Ascending aorta (tissue), 2 donors: Measurements from ENCODE around the gene FOXI1. TPM values are rescaled to one million over a fixed set of nuclear protein-coding genes. Genes with fewer than 3 reads are reported as not detected.

Experiments used
- DNase-seq, 2 donors: peaks; one replicate each; pipeline ENCODE4 v3.0.0-alpha.2; 2019; ENCODE audit warnings: low spot score in 2 of 2
- H3K27ac ChIP-seq, 2 donors: fragments of 200-600 bp; sonication (generic); one replicate each; pipeline ENCODE4 v1.5.1; 2016 to 2017; ENCODE audit warnings: mild to moderate bottlenecking in 1 of 2
- H3K27me3 ChIP-seq: fragments of 200-600 bp; sonication (generic); one replicate; pipeline ENCODE4 v1.5.1; 2017
- H3K36me3 ChIP-seq, 2 donors: fragments of 200-600 bp; sonication (generic); one replicate each; pipeline ENCODE4 v1.5.1; 2016
- H3K4me1 ChIP-seq, 2 donors: fragments of 200-600 bp; sonication (generic); one replicate each; pipeline ENCODE4 v1.5.1; 2016 to 2017; ENCODE audit warnings: mild to moderate bottlenecking in 1 of 2
- H3K4me3 ChIP-seq, 2 donors: fragments of 200-600 bp; sonication (generic); one replicate each; pipeline ENCODE4 v1.5.1; 2016 to 2017; ENCODE audit warnings: mild to moderate bottlenecking in 1 of 2
- H3K9me3 ChIP-seq, 2 donors: fragments of 200-600 bp; sonication (generic); one replicate each; pipeline ENCODE4 v1.5.1; 2016
- intact Hi-C: fragments of 100-400 bp; cut with DNase I; formaldehyde crosslinking; loops from one replicate; pipeline ENCODE4 v1.15.1; 2023
- total RNA-seq: library from RNA; depleted of rRNA; stranded (reverse); fragments of >200 nt; gene quantifications from one replicate; pipeline ENCODE4 v1.1.0, GENCODE V29; 2016
- TF ChIP-seq, protein P1 (sequence below), 3 experiments: fragments of 200-600 bp in 2 of 3; fragments of 450-650 bp in 1 of 3; sonication (generic) in 2 of 3; IDR thresholded peaks; one replicate each; pipeline ENCODE4 v1.5.1; 2016 to 2019; ENCODE audit warnings: antibody characterized with exemption in 3 of 3, mild to moderate bottlenecking in 1 of 3, moderate library complexity in 1 of 3

The FOXI1 gene
- total RNA-seq, 1 donor from 2014 or later, result not detected

DNA sequence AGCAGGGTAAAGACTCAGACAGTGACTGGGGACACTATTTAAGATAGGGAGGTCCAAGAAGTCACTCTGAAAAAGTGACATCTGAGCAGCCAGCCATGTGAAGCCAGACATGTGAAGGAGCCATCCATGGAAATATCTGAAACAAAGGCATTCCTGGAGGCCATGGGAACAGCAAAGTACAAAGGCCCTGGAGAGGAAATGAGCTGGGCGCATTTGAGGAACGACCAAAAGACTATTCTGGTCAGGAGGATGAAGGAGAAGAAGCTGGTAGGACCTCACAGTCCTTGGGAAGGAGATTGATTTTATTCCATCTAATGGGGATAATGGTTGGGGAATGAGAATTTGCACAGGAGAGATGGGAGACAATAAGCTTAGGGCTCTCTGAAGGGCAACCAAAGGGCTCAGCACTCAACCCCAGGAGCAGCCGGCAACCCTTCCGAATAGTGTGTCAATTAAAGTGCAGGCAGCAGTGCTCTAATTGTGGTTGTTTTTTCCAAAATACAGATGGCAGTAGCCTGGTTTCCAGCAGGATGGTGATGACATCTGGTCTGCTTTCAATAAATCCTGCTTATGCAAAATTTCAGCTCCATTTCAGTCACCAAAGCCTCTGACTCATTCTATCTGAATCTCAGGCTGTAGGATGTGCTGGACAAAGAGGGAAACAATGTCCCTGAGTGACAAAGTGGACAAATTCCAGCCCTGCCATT is 26.7 kb downstream of the FOXI1 start:
- H3K4me3 ChIP-seq, result no peak overlapping the region
- no peaks in the 10 kb centered on the region for H3K36me3 ChIP-seq
- H3K4me1 ChIP-seq, result no peaks in the 10 kb centered on the region
- no peaks in the 10 kb centered on the region for H3K27me3 ChIP-seq
- H3K27ac ChIP-seq, result no peak overlapping the region
- TF ChIP-seq, protein P1, sequence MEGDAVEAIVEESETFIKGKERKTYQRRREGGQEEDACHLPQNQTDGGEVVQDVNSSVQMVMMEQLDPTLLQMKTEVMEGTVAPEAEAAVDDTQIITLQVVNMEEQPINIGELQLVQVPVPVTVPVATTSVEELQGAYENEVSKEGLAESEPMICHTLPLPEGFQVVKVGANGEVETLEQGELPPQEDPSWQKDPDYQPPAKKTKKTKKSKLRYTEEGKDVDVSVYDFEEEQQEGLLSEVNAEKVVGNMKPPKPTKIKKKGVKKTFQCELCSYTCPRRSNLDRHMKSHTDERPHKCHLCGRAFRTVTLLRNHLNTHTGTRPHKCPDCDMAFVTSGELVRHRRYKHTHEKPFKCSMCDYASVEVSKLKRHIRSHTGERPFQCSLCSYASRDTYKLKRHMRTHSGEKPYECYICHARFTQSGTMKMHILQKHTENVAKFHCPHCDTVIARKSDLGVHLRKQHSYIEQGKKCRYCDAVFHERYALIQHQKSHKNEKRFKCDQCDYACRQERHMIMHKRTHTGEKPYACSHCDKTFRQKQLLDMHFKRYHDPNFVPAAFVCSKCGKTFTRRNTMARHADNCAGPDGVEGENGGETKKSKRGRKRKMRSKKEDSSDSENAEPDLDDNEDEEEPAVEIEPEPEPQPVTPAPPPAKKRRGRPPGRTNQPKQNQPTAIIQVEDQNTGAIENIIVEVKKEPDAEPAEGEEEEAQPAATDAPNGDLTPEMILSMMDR (IDR thresholded peaks at IDR 0.05), result no peak
- peaks cover 0 to 5% of the 10 kb centered on the region in 2 donors for H3K9me3 ChIP-seq
- no peak for DNase-seq
- intact Hi-C loops, result no loop called here

DNA sequence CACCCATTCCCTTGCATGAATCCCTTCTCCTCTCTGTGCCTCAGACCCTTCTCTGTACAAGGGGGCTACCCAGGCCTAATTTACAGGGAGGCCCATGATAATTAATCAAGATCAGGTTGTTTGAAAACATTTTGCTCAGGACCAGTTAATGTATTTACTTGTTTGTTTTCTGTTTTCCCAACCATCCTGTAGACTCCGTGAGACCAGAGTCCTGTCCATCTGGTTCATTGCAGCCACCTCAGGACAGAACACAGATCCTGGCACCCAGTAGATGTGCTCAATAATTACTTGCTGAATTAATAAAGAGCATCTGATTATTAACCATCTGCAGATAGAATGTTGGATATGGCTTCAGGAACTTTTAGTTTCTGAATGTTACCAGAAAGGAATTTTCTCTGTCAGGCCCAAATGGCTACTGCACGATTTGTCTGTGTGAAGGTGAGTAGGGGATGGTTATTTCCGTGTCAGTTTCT is 27.3 kb downstream of the FOXI1 start:
- TF ChIP-seq, protein P1 (IDR thresholded peaks at IDR 0.05), result no peak
- no peak overlapping the region for H3K4me3 ChIP-seq
- H3K27me3 ChIP-seq, result no peaks in the 10 kb centered on the region
- H3K27ac ChIP-seq, result no peak overlapping the region
- H3K9me3 ChIP-seq, result no peaks in the 10 kb centered on the region
- no peaks in the 10 kb centered on the region for H3K4me1 ChIP-seq
- no peaks in the 10 kb centered on the region for H3K36me3 ChIP-seq
- no peak for DNase-seq
- intact Hi-C loops, result no loop called here

DNA sequence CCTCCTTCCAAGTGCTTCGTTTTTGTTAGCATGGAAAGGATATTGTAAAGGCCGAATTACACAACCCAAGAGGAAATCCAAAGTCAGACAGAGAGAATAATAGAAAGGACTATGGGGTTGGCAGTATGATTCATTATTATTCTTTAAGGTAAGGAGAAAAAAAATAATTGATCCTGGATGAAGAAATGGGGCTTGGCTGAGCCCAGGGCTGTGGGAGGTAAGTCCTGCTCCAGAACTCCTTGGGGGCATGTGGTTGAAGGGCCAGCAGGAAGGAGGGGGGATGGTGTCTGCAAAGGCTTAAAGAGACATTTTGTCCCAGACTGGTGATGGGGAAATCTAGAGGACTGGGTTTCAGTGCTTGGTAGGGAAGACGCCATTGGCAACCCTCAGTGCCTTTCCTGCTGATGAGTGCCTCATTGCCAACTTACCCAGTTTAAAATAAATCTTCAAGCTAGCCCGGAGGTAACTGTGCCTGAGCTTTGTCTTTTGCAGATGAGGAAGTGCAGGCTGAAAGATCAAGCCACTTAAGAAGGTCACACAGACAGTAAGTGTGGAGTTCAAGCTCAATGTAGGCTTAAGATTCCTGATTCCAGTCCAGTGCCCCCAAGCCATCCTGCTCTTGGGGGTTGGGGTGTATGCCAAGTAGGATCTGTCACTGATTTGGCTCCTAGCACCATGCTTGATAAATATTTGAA is 30.2 kb downstream of the FOXI1 start:
- intact Hi-C loops, result no loop called here

DNA sequence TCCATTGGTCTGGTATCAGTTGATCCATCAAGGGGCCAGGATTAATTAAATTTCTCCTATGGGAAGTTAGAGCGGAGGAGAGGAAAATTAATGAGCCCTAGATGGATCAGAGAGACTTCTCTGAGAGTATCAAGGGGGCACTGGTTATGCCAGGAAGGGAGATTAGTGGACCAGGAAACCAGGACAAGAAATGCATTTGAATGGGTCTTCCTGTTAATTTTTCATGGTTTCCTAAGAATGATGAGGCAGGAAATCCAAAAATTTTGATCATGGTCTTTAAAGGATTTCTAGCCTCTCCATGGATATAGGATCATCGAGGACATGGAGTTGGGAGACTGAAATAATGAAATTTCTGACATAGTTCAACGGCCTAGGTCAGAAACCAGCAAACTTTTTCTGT is 30.8 kb downstream of the FOXI1 start:
- Histone ChIP-seq H3K4me3 (no peak overlapping the region), H3K9me3 (no peaks in the 10 kb centered on the region), H3K4me1 (no peaks in the 10 kb centered on the region), H3K27ac (no peak overlapping the region), H3K27me3 (no peaks in the 10 kb centered on the region), H3K36me3 (no peaks in the 10 kb centered on the region)
- TF ChIP-seq, protein P1 (IDR thresholded peaks at IDR 0.05), result no peak
- no peak for DNase-seq
- intact Hi-C loops, result no loop called here

More for the DNA sequence above, 30.2 kb downstream of the FOXI1 start:
- Histone ChIP-seq H3K27me3 (no peaks in the 10 kb centered on the region), H3K4me3 (no peak overlapping the region), H3K4me1 (no peaks in the 10 kb centered on the region), H3K36me3 (no peaks in the 10 kb centered on the region), H3K9me3 (no peaks in the 10 kb centered on the region), H3K27ac (no peak overlapping the region)
- DNase-seq, result no peak
- TF ChIP-seq, protein P1 (IDR thresholded peaks at IDR 0.05), result no peak

DNA sequence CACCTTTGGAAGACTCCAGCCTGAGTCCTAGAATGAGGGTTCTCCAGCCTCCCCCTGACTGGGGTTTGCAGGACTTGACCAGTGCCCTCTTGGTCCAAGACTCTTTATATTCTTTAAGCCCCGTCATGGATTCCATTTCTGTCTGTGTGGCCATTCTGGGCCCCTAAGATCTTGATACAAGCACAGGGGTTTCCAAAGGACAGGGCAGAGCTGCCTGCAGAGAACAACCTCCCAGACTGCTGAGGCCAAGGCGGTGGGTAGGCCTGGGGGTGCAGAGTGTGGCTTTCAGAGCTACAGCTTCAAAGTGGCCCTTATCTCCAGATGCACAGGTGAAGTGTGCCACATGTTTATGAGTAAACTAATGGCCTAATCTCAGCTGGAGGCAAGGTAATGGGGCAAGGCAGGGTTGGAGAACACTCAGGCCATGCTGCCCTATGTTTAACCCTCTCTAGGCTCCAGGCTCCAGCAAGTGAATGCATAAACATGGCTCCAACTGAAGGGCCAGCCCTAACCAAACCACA is 32.1 kb downstream of the FOXI1 start:
- H3K27me3 ChIP-seq, result no peaks in the 10 kb centered on the region
- intact Hi-C loops, result no loop called here
- TF ChIP-seq, protein P1 (IDR thresholded peaks at IDR 0.05), result no peak
- no peak for DNase-seq
- H3K27ac ChIP-seq, result no peak overlapping the region
- H3K9me3 ChIP-seq, result no peaks in the 10 kb centered on the region
- H3K36me3 ChIP-seq, result no peaks in the 10 kb centered on the region
- H3K4me1 ChIP-seq, result no peaks in the 10 kb centered on the region
- no peak overlapping the region for H3K4me3 ChIP-seq
